ENCODE data around the gene ID3. TPM values are rescaled to one million over a fixed set of nuclear protein-coding genes. Genes with fewer than 3 reads are reported as not detected.
A peak's percentile ranks its signal among the peaks of the same experiment; 100 is the strongest.
"Not testable (repeated sequence)": the region's sequence is repeated elsewhere in the genome, so short reads cannot be mapped to it uniquely, and the experiment has no call there.

ID3 gene
- polyA plus RNA-seq, 1 donor from 2014 or later, result 8.0 TPM

DNA sequence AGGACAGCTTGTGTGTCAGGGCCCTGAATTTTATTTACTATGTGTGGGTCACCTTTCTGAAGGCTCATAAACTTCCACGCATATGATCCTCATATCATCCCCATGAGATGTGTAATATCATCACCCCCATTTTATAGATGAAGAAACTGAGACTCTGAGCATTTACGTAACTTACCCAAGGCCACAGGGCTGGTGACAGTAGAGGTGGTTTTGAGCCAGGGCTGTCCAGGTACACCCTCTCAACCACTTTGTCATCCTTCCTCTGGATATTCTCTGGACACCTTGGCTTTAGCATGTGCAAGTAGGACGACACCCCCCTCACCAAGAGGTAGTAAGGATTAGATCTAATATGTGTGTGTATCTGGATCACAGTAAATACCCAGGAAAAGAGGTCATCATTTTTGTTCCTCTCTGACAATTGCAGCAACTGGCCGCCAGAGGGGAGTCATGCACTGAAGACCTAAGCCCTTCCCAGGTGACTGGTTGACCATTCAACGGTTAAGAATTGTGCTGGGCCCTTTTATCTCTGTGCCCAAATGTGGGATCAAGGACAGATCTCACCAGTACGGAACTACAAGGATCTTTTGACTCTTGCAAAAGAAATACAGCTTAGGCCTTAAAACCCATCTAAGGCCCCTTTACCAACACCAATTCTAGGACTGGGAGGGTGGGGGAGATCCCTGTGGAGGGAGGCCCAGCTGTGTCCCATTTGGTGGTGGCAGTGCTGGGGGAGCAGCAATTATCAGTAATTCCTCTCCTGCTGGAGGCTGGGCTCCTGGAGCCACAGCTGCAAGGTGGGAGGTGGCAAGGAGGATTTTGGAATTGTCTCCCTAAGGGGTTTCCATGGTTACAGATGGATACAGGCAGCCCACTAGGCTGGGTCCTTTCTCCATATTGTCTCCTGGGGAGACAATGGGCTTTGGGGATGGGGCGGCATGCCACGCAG is 14.6 kb downstream of the ID3 start:
- Histone ChIP-seq H3F3A (ENCODE audit: insufficient read depth, low read length, poor library complexity, severe bottlenecking) (no peaks in the 10 kb centered on the region), H3K9me3 (ENCODE audit: low read length) (no peaks in the 10 kb centered on the region), H3K9me2 (ENCODE audit: insufficient read depth, low read length) (no peaks in the 10 kb centered on the region), H2AFZ (ENCODE audit: low read depth, low read length) (no peak overlapping the region), H3K79me2 (replicated peaks; ENCODE audit: insufficient read depth, low read length) (no peaks in the 10 kb centered on the region), H3K9ac (ENCODE audit: low read length) (no peak overlapping the region), H3K27ac (ENCODE audit: low read length) (no peak overlapping the region), H3K4me3 (ENCODE audit: low read length) (no peak overlapping the region), H4K20me1 (ENCODE audit: insufficient read depth) (no peaks in the 10 kb centered on the region), H3K4me2 (ENCODE audit: low read length) (no peak overlapping the region), H3K36me3 (ENCODE audit: insufficient read depth, low read length) (no peaks in the 10 kb centered on the region), H3K27me3 (ENCODE audit: insufficient read depth, low read depth, low read length) (no peaks in the 10 kb centered on the region)
- TF ChIP-seq EZH2 (IDR thresholded peaks at IDR 0.05; ENCODE audit: borderline replicate concordance, insufficient read depth, low read length, poor library complexity, severe bottlenecking) (no peak), SMC3 (conservative IDR thresholded peaks at IDR 0.05; ENCODE audit: poor library complexity) (peak; percentile 97), CTCF (IDR thresholded peaks at IDR 0.05; ENCODE audit: poor library complexity, severe bottlenecking) (peak; percentile 98), POLR2AphosphoS5 (IDR thresholded peaks at IDR 0.05) (no peak), EP300 (conservative IDR thresholded peaks at IDR 0.05; ENCODE audit: poor library complexity, severe bottlenecking) (no peak), TAF1 (IDR thresholded peaks at IDR 0.05; ENCODE audit: low read depth) (no peak), RAD21 (conservative IDR thresholded peaks at IDR 0.05) (peak; percentile 97)
- TF ChIP-seq, protein P1, sequence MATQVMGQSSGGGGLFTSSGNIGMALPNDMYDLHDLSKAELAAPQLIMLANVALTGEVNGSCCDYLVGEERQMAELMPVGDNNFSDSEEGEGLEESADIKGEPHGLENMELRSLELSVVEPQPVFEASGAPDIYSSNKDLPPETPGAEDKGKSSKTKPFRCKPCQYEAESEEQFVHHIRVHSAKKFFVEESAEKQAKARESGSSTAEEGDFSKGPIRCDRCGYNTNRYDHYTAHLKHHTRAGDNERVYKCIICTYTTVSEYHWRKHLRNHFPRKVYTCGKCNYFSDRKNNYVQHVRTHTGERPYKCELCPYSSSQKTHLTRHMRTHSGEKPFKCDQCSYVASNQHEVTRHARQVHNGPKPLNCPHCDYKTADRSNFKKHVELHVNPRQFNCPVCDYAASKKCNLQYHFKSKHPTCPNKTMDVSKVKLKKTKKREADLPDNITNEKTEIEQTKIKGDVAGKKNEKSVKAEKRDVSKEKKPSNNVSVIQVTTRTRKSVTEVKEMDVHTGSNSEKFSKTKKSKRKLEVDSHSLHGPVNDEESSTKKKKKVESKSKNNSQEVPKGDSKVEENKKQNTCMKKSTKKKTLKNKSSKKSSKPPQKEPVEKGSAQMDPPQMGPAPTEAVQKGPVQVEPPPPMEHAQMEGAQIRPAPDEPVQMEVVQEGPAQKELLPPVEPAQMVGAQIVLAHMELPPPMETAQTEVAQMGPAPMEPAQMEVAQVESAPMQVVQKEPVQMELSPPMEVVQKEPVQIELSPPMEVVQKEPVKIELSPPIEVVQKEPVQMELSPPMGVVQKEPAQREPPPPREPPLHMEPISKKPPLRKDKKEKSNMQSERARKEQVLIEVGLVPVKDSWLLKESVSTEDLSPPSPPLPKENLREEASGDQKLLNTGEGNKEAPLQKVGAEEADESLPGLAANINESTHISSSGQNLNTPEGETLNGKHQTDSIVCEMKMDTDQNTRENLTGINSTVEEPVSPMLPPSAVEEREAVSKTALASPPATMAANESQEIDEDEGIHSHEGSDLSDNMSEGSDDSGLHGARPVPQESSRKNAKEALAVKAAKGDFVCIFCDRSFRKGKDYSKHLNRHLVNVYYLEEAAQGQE (IDR thresholded peaks at IDR 0.05; ENCODE audit: borderline replicate concordance), result no peak

- Histone ChIP-seq H3K27ac (ENCODE audit: low read length) (no peak overlapping the region), H3K9me3 (ENCODE audit: low read length) (no peaks in the 10 kb centered on the region), H3K4me2 (ENCODE audit: low read length) (no peak overlapping the region), H3K27me3 (ENCODE audit: insufficient read depth, low read depth, low read length) (no peaks in the 10 kb centered on the region), H3K9me2 (ENCODE audit: insufficient read depth, low read length) (no peaks in the 10 kb centered on the region), H3F3A (ENCODE audit: insufficient read depth, low read length, poor library complexity, severe bottlenecking) (no peaks in the 10 kb centered on the region), H4K20me1 (ENCODE audit: insufficient read depth) (no peaks in the 10 kb centered on the region), H2AFZ (ENCODE audit: low read depth, low read length) (no peak overlapping the region), H3K4me3 (ENCODE audit: low read length) (no peak overlapping the region), H3K79me2 (replicated peaks; ENCODE audit: insufficient read depth, low read length) (no peaks in the 10 kb centered on the region), H3K36me3 (ENCODE audit: insufficient read depth, low read length) (no peaks in the 10 kb centered on the region), H3K9ac (ENCODE audit: low read length) (no peak overlapping the region)
- TF ChIP-seq EP300 (conservative IDR thresholded peaks at IDR 0.05; ENCODE audit: poor library complexity, severe bottlenecking) (no peak), RAD21 (conservative IDR thresholded peaks at IDR 0.05) (no peak), EZH2 (IDR thresholded peaks at IDR 0.05; ENCODE audit: borderline replicate concordance, insufficient read depth, low read length, poor library complexity, severe bottlenecking) (no peak), POLR2AphosphoS5 (IDR thresholded peaks at IDR 0.05) (no peak), SMC3 (conservative IDR thresholded peaks at IDR 0.05; ENCODE audit: poor library complexity) (no peak)
- TF ChIP-seq, protein P1 (IDR thresholded peaks at IDR 0.05; ENCODE audit: borderline replicate concordance), result no peak
Measured at GRCh38 chr1:23543707-23544443, 15.4 kb downstream of the ID3 start.

DNA sequence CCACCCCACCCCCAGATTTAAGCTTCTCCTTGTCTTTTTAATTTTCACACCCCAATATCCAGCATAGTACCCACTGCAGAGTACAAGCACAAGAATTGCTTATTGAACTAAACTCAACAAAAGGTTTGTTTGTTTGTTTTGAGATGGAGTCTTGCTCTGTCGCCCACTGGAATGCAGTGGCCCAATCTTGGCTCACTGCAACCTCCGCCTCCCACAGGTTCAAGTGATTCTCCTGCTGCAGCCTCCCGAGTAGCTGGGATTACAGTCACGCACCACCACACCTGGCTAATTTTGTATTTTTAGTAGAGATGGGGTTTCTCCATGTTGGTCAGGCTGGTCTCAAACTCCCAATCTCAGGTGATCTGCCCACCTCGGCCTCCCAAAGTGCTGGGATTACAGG is 16.4 kb downstream of the ID3 start:
- not testable (repeated sequence) for H3K9ac ChIP-seq (ENCODE audit: low read length); H3K9me3 ChIP-seq (ENCODE audit: low read length); H3K27ac ChIP-seq (ENCODE audit: low read length); H4K20me1 ChIP-seq (ENCODE audit: insufficient read depth); H3K79me2 ChIP-seq (replicated peaks; ENCODE audit: insufficient read depth, low read length); H3K9me2 ChIP-seq (ENCODE audit: insufficient read depth, low read length); H3K27me3 ChIP-seq (ENCODE audit: insufficient read depth, low read depth, low read length); H3K4me2 ChIP-seq (ENCODE audit: low read length); H3K4me3 ChIP-seq (ENCODE audit: low read length); H3K36me3 ChIP-seq (ENCODE audit: insufficient read depth, low read length); H3F3A ChIP-seq (ENCODE audit: insufficient read depth, low read length, poor library complexity, severe bottlenecking); H2AFZ ChIP-seq (ENCODE audit: low read depth, low read length)

All from neural cell (in vitro differentiated cells).